Vagina (tissue), 2 donors: ENCODE results near the gene KIRREL3. TPM values are rescaled to one million over a fixed set of nuclear protein-coding genes. Genes with fewer than 3 reads are reported as not detected.

Source experiments
- DNase-seq, 2 donors: peaks; one replicate each; pipeline ENCODE4 v3.0.0-alpha.2; 2017; ENCODE audit errors: extremely low spot score in 2 of 2
- H3K27ac ChIP-seq: fragments of 200-600 bp; sonication (generic); one replicate; pipeline ENCODE4 v1.5.1; 2019
- H3K27me3 ChIP-seq: fragments of 200-600 bp; sonication (generic); one replicate; pipeline ENCODE4 v1.5.1; 2019
- H3K36me3 ChIP-seq, 2 donors: fragments of 200-600 bp; sonication (generic); one replicate each; pipeline ENCODE4 v1.5.1; 2017 to 2019
- H3K4me1 ChIP-seq: fragments of 200-600 bp; sonication (generic); one replicate; pipeline ENCODE4 v1.5.1; 2019
- H3K4me3 ChIP-seq, 2 donors: fragments of 200-600 bp; sonication (generic); 1 replicate in 1 of 2; 2 replicates in 1 of 2; pipeline ENCODE4 v1.5.1; 2016 to 2019
- H3K9me3 ChIP-seq: fragments of 200-600 bp; sonication (generic); one replicate; pipeline ENCODE4 v1.5.1; 2019
- CTCF ChIP-seq, 3 experiments: fragments of 450-650 bp in 2 of 3; fragments of 200-600 bp in 1 of 3; sonication (generic) in 1 of 3; IDR thresholded peaks; one replicate each; pipeline ENCODE4 v1.5.1; 2017 to 2019; ENCODE audit warnings: antibody characterized with exemption in 3 of 3, mild to moderate bottlenecking in 2 of 3, moderate library complexity in 2 of 3
- POLR2A ChIP-seq, 2 donors: fragments of 450-650 bp; IDR thresholded peaks; one replicate each; pipeline ENCODE4 v1.6.1; 2017; ENCODE audit warnings: antibody characterized with exemption in 2 of 2, mild to moderate bottlenecking in 2 of 2, moderate library complexity in 2 of 2
- POLR2AphosphoS5 ChIP-seq, 2 donors: sonication (generic); formaldehyde crosslinking; IDR thresholded peaks; one replicate each; pipeline ENCODE4 v1.9.0; 2017; ENCODE audit warnings: antibody characterized with exemption in 2 of 2, mild to moderate bottlenecking in 2 of 2, low read depth in 1 of 2; ENCODE audit not compliant: insufficient read depth in 1 of 2
- intact Hi-C: fragments of 100-400 bp; cut with DNase I; formaldehyde crosslinking; loops from one replicate; pipeline ENCODE4 v1.15.1; 2023
- total RNA-seq: library from RNA; depleted of rRNA; stranded (reverse); fragments of >200 nt; gene quantifications from one replicate; pipeline ENCODE4 v1.2.3, GENCODE V29; 2016

KIRREL3 gene
- total RNA-seq, 1 donor from 2014 or later, result not detected

- Histone ChIP-seq H3K4me1 (no peaks in the 10 kb centered on the region), H3K4me3 (no peak overlapping the region), H3K9me3 (no peaks in the 10 kb centered on the region), H3K27me3 (no peaks in the 10 kb centered on the region), H3K27ac (no peak overlapping the region), H3K36me3 (no peaks in the 10 kb centered on the region)
- no peak for DNase-seq
- TF ChIP-seq CTCF (IDR thresholded peaks at IDR 0.05) (no peak), POLR2AphosphoS5 (IDR thresholded peaks at IDR 0.05; ENCODE audit: insufficient read depth in 1 of 2, low read depth in 1 of 2) (no peak), POLR2A (IDR thresholded peaks at IDR 0.05) (no peak)
- intact Hi-C loops, result no loop called here
Observed at GRCh38 chr11:126612671-126613070, 387.9 kb downstream of the KIRREL3 start.

- no peak overlapping the region for H3K27ac ChIP-seq
- no peak for DNase-seq
- H3K4me1 ChIP-seq, result no peaks in the 10 kb centered on the region
- no peaks in the 10 kb centered on the region for H3K9me3 ChIP-seq
- intact Hi-C loops, result no loop called here
- no peaks in the 10 kb centered on the region for H3K36me3 ChIP-seq
- H3K27me3 ChIP-seq, result no peaks in the 10 kb centered on the region
- TF ChIP-seq CTCF (IDR thresholded peaks at IDR 0.05), result no peak
- TF ChIP-seq POLR2A (IDR thresholded peaks at IDR 0.05), result no peak
- TF ChIP-seq POLR2AphosphoS5 (IDR thresholded peaks at IDR 0.05; ENCODE audit: insufficient read depth in 1 of 2, low read depth in 1 of 2), result no peak
- H3K4me3 ChIP-seq, result no peak overlapping the region
Observed at GRCh38 chr11:126611438-126611837, 389.1 kb downstream of the KIRREL3 start.

- no peaks in the 10 kb centered on the region for H3K36me3 ChIP-seq
- TF ChIP-seq POLR2A (IDR thresholded peaks at IDR 0.05) (no peak), POLR2AphosphoS5 (IDR thresholded peaks at IDR 0.05; ENCODE audit: insufficient read depth in 1 of 2, low read depth in 1 of 2) (no peak), CTCF (IDR thresholded peaks at IDR 0.05) (no peak)
- H3K4me3 ChIP-seq, result no peak overlapping the region
- no peaks in the 10 kb centered on the region for H3K9me3 ChIP-seq
- no peaks in the 10 kb centered on the region for H3K27me3 ChIP-seq
- no peaks in the 10 kb centered on the region for H3K4me1 ChIP-seq
- intact Hi-C loops, result no loop called here
- H3K27ac ChIP-seq, result no peak overlapping the region
- DNase-seq, result no peak
Observed at GRCh38 chr11:126608658-126609057, 391.9 kb downstream of the KIRREL3 start.

- Histone ChIP-seq H3K27me3 (no peaks in the 10 kb centered on the region), H3K4me1 (no peaks in the 10 kb centered on the region), H3K27ac (no peak overlapping the region), H3K36me3 (no peaks in the 10 kb centered on the region), H3K9me3 (no peaks in the 10 kb centered on the region), H3K4me3 (no peak overlapping the region)
- intact Hi-C loops, result no loop called here
- TF ChIP-seq CTCF (IDR thresholded peaks at IDR 0.05) (no peak), POLR2AphosphoS5 (IDR thresholded peaks at IDR 0.05; ENCODE audit: insufficient read depth in 1 of 2, low read depth in 1 of 2) (no peak), POLR2A (IDR thresholded peaks at IDR 0.05) (no peak)
- DNase-seq, result no peak
Observed at GRCh38 chr11:126607776-126608541, 392.6 kb downstream of the KIRREL3 start.

- no peak for TF ChIP-seq POLR2AphosphoS5 (IDR thresholded peaks at IDR 0.05; ENCODE audit: insufficient read depth in 1 of 2, low read depth in 1 of 2)
- TF ChIP-seq POLR2A (IDR thresholded peaks at IDR 0.05), result no peak
- peak in 1 of 3 experiments; percentile 35 for TF ChIP-seq CTCF (IDR thresholded peaks at IDR 0.05)
- no peak overlapping the region for H3K4me3 ChIP-seq
Observed at GRCh38 chr11:126607374-126607773, 393.2 kb downstream of the KIRREL3 start.

More at GRCh38 chr11:126607374-126607773, 393.2 kb downstream of the KIRREL3 start:
- intact Hi-C loops, result no loop called here
- no peaks in the 10 kb centered on the region for H3K36me3 ChIP-seq
- no peak for DNase-seq
- no peak overlapping the region for H3K27ac ChIP-seq
- H3K9me3 ChIP-seq, result no peaks in the 10 kb centered on the region
- no peaks in the 10 kb centered on the region for H3K4me1 ChIP-seq
- H3K27me3 ChIP-seq, result no peaks in the 10 kb centered on the region
